Measurements from ENCODE around the gene GADD45G. TPM values are rescaled to one million over a fixed set of nuclear protein-coding genes. Genes with fewer than 3 reads are reported as not detected.

GADD45G gene
- total RNA-seq, 4 donors from 2014 or later: 8.3 to 27.2 (median 14.4) TPM

- TF ChIP-seq, protein P1, sequence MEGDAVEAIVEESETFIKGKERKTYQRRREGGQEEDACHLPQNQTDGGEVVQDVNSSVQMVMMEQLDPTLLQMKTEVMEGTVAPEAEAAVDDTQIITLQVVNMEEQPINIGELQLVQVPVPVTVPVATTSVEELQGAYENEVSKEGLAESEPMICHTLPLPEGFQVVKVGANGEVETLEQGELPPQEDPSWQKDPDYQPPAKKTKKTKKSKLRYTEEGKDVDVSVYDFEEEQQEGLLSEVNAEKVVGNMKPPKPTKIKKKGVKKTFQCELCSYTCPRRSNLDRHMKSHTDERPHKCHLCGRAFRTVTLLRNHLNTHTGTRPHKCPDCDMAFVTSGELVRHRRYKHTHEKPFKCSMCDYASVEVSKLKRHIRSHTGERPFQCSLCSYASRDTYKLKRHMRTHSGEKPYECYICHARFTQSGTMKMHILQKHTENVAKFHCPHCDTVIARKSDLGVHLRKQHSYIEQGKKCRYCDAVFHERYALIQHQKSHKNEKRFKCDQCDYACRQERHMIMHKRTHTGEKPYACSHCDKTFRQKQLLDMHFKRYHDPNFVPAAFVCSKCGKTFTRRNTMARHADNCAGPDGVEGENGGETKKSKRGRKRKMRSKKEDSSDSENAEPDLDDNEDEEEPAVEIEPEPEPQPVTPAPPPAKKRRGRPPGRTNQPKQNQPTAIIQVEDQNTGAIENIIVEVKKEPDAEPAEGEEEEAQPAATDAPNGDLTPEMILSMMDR (IDR thresholded peaks at IDR 0.05): no peak
- no peak for TF ChIP-seq POLR2A (IDR thresholded peaks at IDR 0.05)
- no peak for DNase-seq
- H3K27ac ChIP-seq: no peak overlapping the region
- H3K36me3 ChIP-seq: no peaks in the 10 kb centered on the region
- H3K9me3 ChIP-seq: no peaks in the 10 kb centered on the region
- no peak overlapping the region for H3K4me3 ChIP-seq (replicated peaks in 1 of 3)
- no peaks in the 10 kb centered on the region for H3K27me3 ChIP-seq
- intact Hi-C loops (cut with DNase I): no loop called here
- 88 to 100% methylated on average over 2 of the region's 2 CpGs for WGBS, 2 donors
- H3K4me1 ChIP-seq: peaks cover 34 to 37% of the 10 kb centered on the region in 2 donors
Observed at GRCh38 chr9:89615661-89616060, 10.8 kb downstream of the GADD45G start.

DNA sequence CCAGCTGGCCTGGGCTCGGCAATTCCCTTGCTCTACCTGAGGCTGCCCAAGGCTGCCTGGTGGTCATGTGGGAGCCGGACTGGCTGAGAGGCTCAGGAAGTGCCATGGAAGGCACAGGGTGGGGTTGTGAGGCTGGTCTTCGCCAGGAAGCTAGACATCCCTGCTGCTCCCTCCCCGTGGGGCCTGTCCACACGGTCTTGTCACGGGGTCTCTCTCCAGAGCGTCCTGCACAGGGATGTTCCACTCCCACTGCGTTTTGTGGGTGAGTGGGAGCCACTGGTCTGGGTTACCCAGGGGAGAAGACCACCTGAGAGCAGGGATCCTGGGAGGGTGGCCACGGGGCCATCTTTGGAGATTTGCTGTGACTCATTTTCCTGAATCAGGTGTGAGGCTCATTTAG lies 11.6 kb downstream of the GADD45G start:
- 92 to 94% methylated on average over 7 to 9 of the region's 9 CpGs for WGBS, 2 donors
- H3K4me3 ChIP-seq (replicated peaks in 1 of 3): no peak overlapping the region
- no peaks in the 10 kb centered on the region for H3K36me3 ChIP-seq
- DNase-seq: no peak
- TF ChIP-seq, protein P1 (IDR thresholded peaks at IDR 0.05): no peak
- no peak for TF ChIP-seq POLR2A (IDR thresholded peaks at IDR 0.05)
- intact Hi-C loops (cut with DNase I): no loop called here
- no peaks in the 10 kb centered on the region for H3K9me3 ChIP-seq
- no peaks in the 10 kb centered on the region for H3K27me3 ChIP-seq
- H3K27ac ChIP-seq: no peak overlapping the region
- peaks cover 40 to 43% of the 10 kb centered on the region in 2 donors for H3K4me1 ChIP-seq

DNA sequence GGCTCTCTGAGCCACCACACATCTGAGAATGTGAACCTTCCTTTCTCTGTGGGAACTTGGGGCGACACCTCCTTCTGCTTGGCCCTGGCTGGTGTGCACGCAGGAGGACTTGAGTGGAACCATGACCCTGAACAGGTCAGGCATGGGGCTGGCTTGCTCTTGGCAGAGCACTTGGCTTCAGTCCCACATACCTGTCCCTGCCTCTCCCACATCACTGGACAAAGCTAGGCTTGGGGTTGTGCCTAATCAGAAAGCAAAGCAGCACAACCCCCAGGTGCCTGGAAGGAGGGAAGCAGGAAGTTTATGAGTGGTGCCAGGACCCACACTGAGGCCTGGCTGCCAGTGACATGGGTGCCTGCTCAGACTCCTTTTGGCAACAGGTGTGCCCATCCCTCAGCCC lies 13.2 kb downstream of the GADD45G start:
- peak in 1 of 2 donors; percentile 51 for TF ChIP-seq POLR2A (IDR thresholded peaks at IDR 0.05)
- TF ChIP-seq, protein P1 (IDR thresholded peaks at IDR 0.05): no peak
- peaks cover 47 to 55% of the 10 kb centered on the region in 2 donors for H3K4me1 ChIP-seq
- H3K27ac ChIP-seq: peak overlapping the region; percentile 65 to 82 (median 70)
- intact Hi-C loops (cut with DNase I): no loop called here
- no peak overlapping the region for H3K4me3 ChIP-seq (replicated peaks in 1 of 3)
- whole genome bisulfite sequencing, 2 donors: 32 to 67% methylated on average over 2 of the region's 2 CpGs
- H3K36me3 ChIP-seq: no peaks in the 10 kb centered on the region
- H3K27me3 ChIP-seq: no peaks in the 10 kb centered on the region
- peak; percentile 94 to 95 for DNase-seq
- no peaks in the 10 kb centered on the region for H3K9me3 ChIP-seq

GRCh38 chr9:89619019-89619418 lies 14.2 kb downstream of the GADD45G start:
- H3K36me3 ChIP-seq: no peaks in the 10 kb centered on the region
- H3K4me1 ChIP-seq: peaks cover 54 to 62% of the 10 kb centered on the region in 2 donors
- no peaks in the 10 kb centered on the region for H3K27me3 ChIP-seq
- TF ChIP-seq, protein P1 (IDR thresholded peaks at IDR 0.05): no peak
- no peak for TF ChIP-seq POLR2A (IDR thresholded peaks at IDR 0.05)
- no peaks in the 10 kb centered on the region for H3K9me3 ChIP-seq
- DNase-seq: no peak
- intact Hi-C loops (cut with DNase I): no loop called here
- H3K27ac ChIP-seq: peak overlapping the region in 2 of 3 donors; percentile 65 to 82
- whole genome bisulfite sequencing, 2 donors: 100% methylated on average over 1 of the region's 1 CpG
- no peak overlapping the region for H3K4me3 ChIP-seq (replicated peaks in 1 of 3)

- DNase-seq: peak; percentile 41 to 58
- Histone ChIP-seq H3K27me3 (no peaks in the 10 kb centered on the region), H3K36me3 (no peaks in the 10 kb centered on the region), H3K27ac (peak overlapping the region; percentile 77 to 83 (median 82)), H3K4me1 (peaks cover 57 to 66% of the 10 kb centered on the region in 2 donors), H3K4me3 (replicated peaks in 1 of 3) (no peak overlapping the region), H3K9me3 (no peaks in the 10 kb centered on the region)
- intact Hi-C loops (cut with DNase I): loop anchor here (5.0 kb wide), 1 partner anchor 38 kb away; no protein-coding TSS in a partner anchor
- 50 to 83% methylated on average over 2 to 3 of the region's 3 CpGs for WGBS, 2 donors
- TF ChIP-seq POLR2A (IDR thresholded peaks at IDR 0.05): no peak
- TF ChIP-seq, protein P1 (IDR thresholded peaks at IDR 0.05): no peak
Observed at GRCh38 chr9:89619424-89620138, 14.8 kb downstream of the GADD45G start.

Measured in thyroid gland (tissue), 4 donors.